Ishikawa (cell line): ENCODE measurements around the gene C5orf63.

Experiments used
- CEBPB ChIP-seq: IDR thresholded peaks from 2 replicates; pipeline ENCODE4 v1.6.1; 2012
- CREB1 ChIP-seq: IDR thresholded peaks from 2 replicates; pipeline ENCODE4 v1.6.1; 2012; ENCODE audit warnings: low read depth
- EGR1 ChIP-seq: IDR thresholded peaks from 2 replicates; pipeline ENCODE4 v1.6.1; 2012
- MAX ChIP-seq: IDR thresholded peaks from 2 replicates; pipeline ENCODE4 v1.6.1; 2012
- REST ChIP-seq: IDR thresholded peaks from 2 replicates; pipeline ENCODE4 v1.6.1; 2012; ENCODE audit warnings: low read depth, mild to moderate bottlenecking
- TAF1 ChIP-seq: IDR thresholded peaks from 2 replicates; pipeline ENCODE4 v1.6.1; 2012; ENCODE audit warnings: low read depth, mild to moderate bottlenecking
- TEAD4 ChIP-seq: IDR thresholded peaks from 2 replicates; pipeline ENCODE4 v1.6.1; 2012
- YY1 ChIP-seq: IDR thresholded peaks from 2 replicates; pipeline ENCODE4 v1.6.1; 2012; ENCODE audit warnings: low read depth
- ZBTB7A ChIP-seq: IDR thresholded peaks from 2 replicates; pipeline ENCODE4 v1.6.1; 2012; ENCODE audit warnings: low read depth

GRCh38 chr5:127074466-127074865 lies 1.2 kb upstream of the C5orf63 start:
- TF ChIP-seq MAX = no peak
- TF ChIP-seq EGR1 = no peak
- TF ChIP-seq YY1 = no peak
- no peak for TF ChIP-seq TAF1
- TF ChIP-seq CREB1 = no peak
- TF ChIP-seq CEBPB = no peak
- no peak for TF ChIP-seq TEAD4
- no peak for TF ChIP-seq ZBTB7A
- TF ChIP-seq REST = no peak
